CD8-positive, alpha-beta memory T cell (primary cell): ENCODE data around the gene WNK2. TPM values are rescaled to one million over a fixed set of nuclear protein-coding genes. Genes with fewer than 3 reads are reported as not detected.
"Not testable (repeated sequence)": the region's sequence is repeated elsewhere in the genome, so short reads cannot be mapped to it uniquely, and the experiment has no call there.

Source experiments
- CTCF ChIA-PET: fragments of 350-600 bp; sonication (Branson Sonifier 250); formaldehyde crosslinking; loops from one replicate; lab custom pipeline; 2021; ENCODE audit warnings: antibody characterized with exemption; lab: Charles Lee
- POLR2A ChIA-PET: fragments of 350-600 bp; sonication (Branson Sonifier 250); formaldehyde crosslinking; loops from one replicate; lab custom pipeline; 2021; ENCODE audit warnings: antibody characterized with exemption; lab: Charles Lee
- DNase-seq, 5 donors: peaks; one replicate each; pipeline versions ENCODE4 v3.0.0 to v3.0.0-alpha.2; 2020 to 2022; ENCODE audit warnings: mixed read lengths in 1 of 5
- H3K27ac ChIP-seq: one replicate; pipeline ENCODE4 v1.7.0; 2013; ENCODE audit warnings: low read depth, mild to moderate bottlenecking, low read length, moderate library complexity
- H3K27me3 ChIP-seq: 2 replicates; pipeline ENCODE4 v1.7.0; 2013; ENCODE audit warnings: low read length, mild to moderate bottlenecking; ENCODE audit not compliant: insufficient read depth, poor library complexity, severe bottlenecking
- H3K36me3 ChIP-seq: 2 replicates; pipeline ENCODE4 v1.7.0; 2013; ENCODE audit warnings: mild to moderate bottlenecking, low read length, moderate library complexity; ENCODE audit not compliant: insufficient read depth
- H3K4me1 ChIP-seq: 2 replicates; pipeline ENCODE4 v1.7.0; 2013; ENCODE audit warnings: mild to moderate bottlenecking, low read length, moderate library complexity; ENCODE audit not compliant: insufficient read depth
- H3K4me3 ChIP-seq: 2 replicates; pipeline ENCODE4 v1.7.0; 2013; ENCODE audit warnings: mild to moderate bottlenecking, low read length
- H3K9me3 ChIP-seq: 2 replicates; pipeline ENCODE4 v1.7.0; 2013; ENCODE audit warnings: mild to moderate bottlenecking, low read length
- H3K27ac Mint-ChIP-seq, 8 donors: one replicate each; pipeline ENCODE4 v1.8.0; 2020 to 2021; ENCODE audit warnings: mixed read lengths in 8 of 8, mild to moderate bottlenecking in 6 of 8, inconsistent platforms in 3 of 8, moderate library complexity in 3 of 8
- H3K27me3 Mint-ChIP-seq, 2 donors: one replicate each; pipeline ENCODE4 v1.8.0; 2020 to 2021; ENCODE audit warnings: mixed read lengths in 2 of 2, mild to moderate bottlenecking in 1 of 2, moderate library complexity in 1 of 2
- H3K36me3 Mint-ChIP-seq, 3 donors: one replicate each; pipeline ENCODE4 v1.8.0; 2020 to 2021; ENCODE audit warnings: mixed read lengths in 3 of 3, inconsistent platforms in 1 of 3, mild to moderate bottlenecking in 1 of 3
- H3K4me1 Mint-ChIP-seq, 3 donors: one replicate each; pipeline ENCODE4 v1.8.0; 2020 to 2021; ENCODE audit warnings: mixed read lengths in 3 of 3, inconsistent platforms in 1 of 3, mild to moderate bottlenecking in 1 of 3
- H3K4me3 Mint-ChIP-seq, 7 donors: one replicate each; pipeline ENCODE4 v1.8.0; 2020 to 2021; ENCODE audit warnings: mixed read lengths in 7 of 7, mild to moderate bottlenecking in 6 of 7, moderate library complexity in 4 of 7, inconsistent platforms in 2 of 7
- H3K9me3 Mint-ChIP-seq, 5 donors: one replicate each; pipeline ENCODE4 v1.8.0; 2020 to 2022; ENCODE audit warnings: mixed read lengths in 5 of 5, mild to moderate bottlenecking in 3 of 5, moderate library complexity in 2 of 5, inconsistent platforms in 1 of 5
- polyA plus RNA-seq: library from polyadenylated mRNA; unstranded; fragments of 300-500 nt; fragmentation: Illumina TruSeq; gene quantifications from one replicate; pipeline ENCODE4 v1.2.3, GENCODE V29; 2021
- total RNA-seq, 2 experiments: library from RNA; stranded (reverse); gene quantifications; one replicate each; pipeline ENCODE4 v1.2.3, GENCODE V29; 2021

WNK2 gene
- total and polyA plus RNA-seq, 3 experiments from 2014 or later, result 0.20 to 0.55 TPM; not detected in 1

DNA sequence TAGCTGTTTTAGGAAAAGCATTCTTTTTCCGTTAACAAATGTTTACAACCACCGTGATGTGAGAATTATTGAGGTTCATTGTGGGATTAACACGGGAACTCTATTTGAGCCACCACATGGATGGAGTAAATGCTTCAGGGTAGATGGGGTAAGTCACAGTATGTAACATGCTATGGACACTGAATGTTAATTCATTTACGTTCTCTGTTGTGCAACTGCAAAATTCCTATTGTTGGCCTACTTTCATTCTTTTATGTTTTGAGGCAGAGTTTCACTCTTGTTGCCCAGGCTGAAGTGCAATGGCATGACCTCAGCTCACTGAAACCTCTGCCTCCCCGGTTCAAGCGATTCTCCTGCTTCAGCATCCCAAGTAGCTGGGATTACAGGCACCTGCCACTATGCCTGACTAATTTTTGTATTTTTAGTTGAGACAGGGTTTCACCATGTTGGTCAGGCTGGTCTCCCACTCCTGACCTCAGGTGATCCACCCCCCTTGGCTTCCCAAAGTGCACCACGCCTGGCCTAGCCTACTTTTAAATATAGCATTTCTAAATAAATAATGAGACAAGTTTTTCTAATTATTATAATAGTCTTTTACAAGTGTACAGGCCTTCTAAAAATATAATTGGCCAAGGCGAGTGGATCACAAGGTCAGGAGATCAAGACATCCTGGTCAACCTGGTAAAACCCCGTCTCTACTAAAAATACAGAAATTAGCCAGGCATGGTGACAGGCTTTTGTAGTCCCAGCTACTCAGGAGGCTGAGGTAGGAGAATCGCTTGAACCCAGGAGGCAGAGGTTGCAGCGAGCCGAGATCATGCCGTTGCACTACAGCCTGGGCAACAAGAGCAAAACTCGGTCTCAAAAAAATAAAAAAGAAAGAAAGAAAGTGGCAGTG, 169.7 kb downstream of the WNK2 start:
- H3K27ac Mint-ChIP-seq, H3K4me1 ChIP-seq, DNase-seq, H3K36me3 ChIP-seq, H3K9me3 ChIP-seq, POLR2A ChIA-PET, H3K9me3 Mint-ChIP-seq, H3K27me3 ChIP-seq, H3K4me3 Mint-ChIP-seq, H3K36me3 Mint-ChIP-seq, H3K27me3 Mint-ChIP-seq, H3K4me1 Mint-ChIP-seq, H3K27ac ChIP-seq, CTCF ChIA-PET, H3K4me3 ChIP-seq: not testable (repeated sequence)

DNA sequence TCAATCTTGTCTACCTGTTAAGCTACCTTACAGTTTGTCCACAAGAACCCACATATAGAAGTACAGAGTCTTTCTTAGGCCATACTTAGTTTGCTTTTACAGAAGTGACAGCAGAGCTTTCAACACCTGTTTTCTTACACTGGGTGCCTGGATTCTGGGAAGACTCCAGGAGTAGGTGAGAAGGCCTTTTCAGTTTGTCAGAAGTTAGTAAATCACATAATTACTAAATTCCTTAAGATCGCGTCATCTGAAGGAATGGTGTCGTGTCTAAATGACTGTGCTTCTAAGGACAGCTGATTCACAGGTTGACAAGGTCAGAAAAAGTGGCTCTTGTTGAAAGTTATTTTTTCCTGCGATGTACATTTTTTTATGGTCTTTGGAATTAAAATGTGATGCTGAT, 170.5 kb downstream of the WNK2 start:
- POLR2A ChIA-PET, result no interaction called here
- H3K4me3 Mint-ChIP-seq, result no peak overlapping the region
- CTCF ChIA-PET, result no interaction called here

DNA sequence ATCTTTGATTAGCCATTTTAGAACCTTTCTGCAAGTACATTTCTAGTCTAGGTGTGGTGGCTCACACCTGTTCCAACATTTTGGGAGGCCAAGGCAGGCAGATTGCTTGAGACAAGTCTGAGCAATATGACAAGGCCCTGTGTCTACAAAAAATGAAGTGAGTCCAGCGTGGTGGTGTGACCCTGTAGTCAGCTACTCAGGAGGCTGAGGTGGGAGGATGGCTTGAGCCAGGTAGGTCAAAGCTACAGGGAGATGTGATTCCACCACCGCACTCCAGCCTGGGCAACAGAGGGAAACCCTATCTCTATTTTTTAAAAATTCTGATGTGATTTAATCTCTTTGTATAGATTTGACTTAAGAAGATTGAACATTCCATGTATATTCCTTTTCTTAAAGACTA, 171.9 kb downstream of the WNK2 start:
- ChIA-PET POLR2A (no interaction called here), CTCF (no interaction called here)
- Mint-ChIP-seq H3K4me3 (no peak overlapping the region), H3K27ac (no peak overlapping the region), H3K36me3 (peaks cover 0 to 10% (median 0%) of the 10 kb centered on the region in 3 donors), H3K27me3 (no peaks in the 10 kb centered on the region), H3K4me1 (peaks cover 0 to 8% (median 4%) of the 10 kb centered on the region in 3 donors), H3K9me3 (peaks cover 0 to 10% (median 2%) of the 10 kb centered on the region in 5 donors)
- Histone ChIP-seq H3K36me3 (no peaks in the 10 kb centered on the region), H3K4me1 (no peaks in the 10 kb centered on the region), H3K9me3 (no peaks in the 10 kb centered on the region), H3K4me3 (no peak overlapping the region), H3K27ac (no peak overlapping the region), H3K27me3 (no peaks in the 10 kb centered on the region)
- no peak for DNase-seq

More for the DNA sequence above, 170.5 kb downstream of the WNK2 start:
- H3K4me3 ChIP-seq, result no peak overlapping the region
- peaks cover 0 to 8% (median 4%) of the 10 kb centered on the region in 3 donors for H3K4me1 Mint-ChIP-seq
- H3K27ac Mint-ChIP-seq, result no peak overlapping the region
- no peaks in the 10 kb centered on the region for H3K36me3 ChIP-seq
- DNase-seq, result no peak
- no peaks in the 10 kb centered on the region for H3K4me1 ChIP-seq
- no peaks in the 10 kb centered on the region for H3K27me3 ChIP-seq
- H3K9me3 Mint-ChIP-seq, result no peaks in the 10 kb centered on the region
- no peaks in the 10 kb centered on the region for H3K36me3 Mint-ChIP-seq
- peaks cover 0 to 3% of the 10 kb centered on the region in 2 donors for H3K27me3 Mint-ChIP-seq
- no peaks in the 10 kb centered on the region for H3K9me3 ChIP-seq
- H3K27ac ChIP-seq, result no peak overlapping the region

DNA sequence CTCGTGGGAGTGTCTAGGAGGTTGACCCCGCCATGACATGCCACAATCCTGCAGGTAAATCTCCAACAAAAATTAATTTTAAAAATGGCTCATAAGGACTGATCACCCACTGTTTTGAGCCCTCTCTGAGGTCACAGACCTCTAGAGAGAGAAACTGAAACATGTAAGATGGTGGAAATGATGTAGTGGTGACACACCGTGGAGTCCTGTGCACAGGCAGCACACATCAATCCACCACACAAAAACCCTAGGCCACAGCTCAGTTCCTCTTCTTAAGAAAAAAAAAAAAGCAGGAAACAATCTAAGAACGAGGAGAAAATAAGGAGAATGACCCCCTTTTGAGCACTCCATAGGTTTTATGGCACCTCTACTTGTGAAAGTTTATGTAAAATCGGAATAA, 173.7 kb downstream of the WNK2 start:
- CTCF ChIA-PET, result no interaction called here
- H3K9me3 Mint-ChIP-seq, result peaks cover 7 to 21% (median 12%) of the 10 kb centered on the region in 5 donors
- Histone ChIP-seq H3K27ac (no peak overlapping the region), H3K36me3 (no peaks in the 10 kb centered on the region), H3K4me3 (no peak overlapping the region), H3K9me3 (no peaks in the 10 kb centered on the region), H3K4me1 (no peaks in the 10 kb centered on the region), H3K27me3 (no peaks in the 10 kb centered on the region)
- peaks cover 0 to 18% (median 0%) of the 10 kb centered on the region in 3 donors for H3K36me3 Mint-ChIP-seq
- peaks cover 0 to 8% (median 4%) of the 10 kb centered on the region in 3 donors for H3K4me1 Mint-ChIP-seq
- H3K27me3 Mint-ChIP-seq, result peaks cover 0 to 2% of the 10 kb centered on the region in 2 donors
- H3K4me3 Mint-ChIP-seq, result peak overlapping the region in 1 of 7 donors; percentile 10
- H3K27ac Mint-ChIP-seq, result peak overlapping the region in 2 of 8 donors; percentile 4 to 26
- no peak for DNase-seq
- POLR2A ChIA-PET, result no interaction called here

DNA sequence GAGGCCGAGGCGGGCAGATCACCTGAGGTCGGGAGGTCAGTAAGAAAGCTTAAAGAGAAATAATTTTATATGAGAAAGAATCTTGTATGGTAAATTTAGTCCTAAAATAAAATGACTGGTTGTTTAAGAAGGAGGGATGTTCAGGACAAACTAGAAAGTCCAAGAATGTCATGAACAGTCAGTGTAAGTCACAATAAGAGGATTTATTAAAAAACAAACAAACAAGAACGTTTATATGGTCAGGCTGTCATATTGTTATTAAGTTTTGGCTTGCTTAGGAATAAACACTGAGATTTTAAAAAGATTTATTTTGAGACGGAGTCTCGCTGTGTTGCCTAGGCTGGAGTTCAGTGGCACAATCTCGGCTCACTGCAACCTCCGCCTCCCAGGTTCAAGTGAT, 176.0 kb downstream of the WNK2 start:
- H3K4me1 Mint-ChIP-seq, H3K27me3 ChIP-seq, H3K36me3 ChIP-seq, H3K27ac Mint-ChIP-seq, H3K4me1 ChIP-seq, H3K27me3 Mint-ChIP-seq, H3K27ac ChIP-seq, H3K4me3 ChIP-seq, DNase-seq, POLR2A ChIA-PET, H3K4me3 Mint-ChIP-seq, H3K9me3 ChIP-seq, CTCF ChIA-PET: not testable (repeated sequence)
- Mint-ChIP-seq H3K36me3 (peaks cover 0 to 25% (median 0%) of the 10 kb centered on the region in 3 donors), H3K9me3 (peaks cover 7 to 21% (median 12%) of the 10 kb centered on the region in 5 donors)

DNA sequence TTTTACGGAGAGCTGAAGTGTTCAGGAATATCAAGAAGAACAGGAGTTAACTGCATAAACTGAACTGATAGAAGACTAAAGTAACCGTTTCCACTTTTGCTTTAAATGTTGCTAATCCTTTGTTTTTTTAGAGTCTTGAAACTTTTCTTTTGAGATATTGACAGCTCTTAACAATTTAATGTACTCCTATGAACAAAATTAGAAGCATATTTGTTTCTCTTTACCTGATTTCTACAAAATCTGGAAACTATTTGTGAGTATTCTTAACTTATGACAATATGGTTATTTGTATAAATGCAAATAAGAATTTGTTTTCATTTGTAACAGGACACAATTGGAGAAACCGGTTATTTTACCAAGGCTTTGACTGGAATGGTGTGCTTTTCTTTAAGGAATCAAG, 178.1 kb downstream of the WNK2 start:
- Mint-ChIP-seq H3K4me3 (no peak overlapping the region), H3K27ac (no peak overlapping the region), H3K36me3 (peaks cover 0 to 25% (median 0%) of the 10 kb centered on the region in 3 donors), H3K27me3 (peaks cover 14 to 20% of the 10 kb centered on the region in 2 donors), H3K9me3 (peaks cover 7 to 21% (median 12%) of the 10 kb centered on the region in 5 donors), H3K4me1 (peaks cover 0 to 8% (median 4%) of the 10 kb centered on the region in 3 donors)
- H3K27me3 ChIP-seq, result no peaks in the 10 kb centered on the region
- H3K27ac ChIP-seq, result no peak overlapping the region
- POLR2A ChIA-PET, result no interaction called here
- H3K4me3 ChIP-seq, result no peak overlapping the region
- CTCF ChIA-PET, result no interaction called here
- no peaks in the 10 kb centered on the region for H3K36me3 ChIP-seq
- no peak for DNase-seq
- no peaks in the 10 kb centered on the region for H3K9me3 ChIP-seq
- no peaks in the 10 kb centered on the region for H3K4me1 ChIP-seq

DNA sequence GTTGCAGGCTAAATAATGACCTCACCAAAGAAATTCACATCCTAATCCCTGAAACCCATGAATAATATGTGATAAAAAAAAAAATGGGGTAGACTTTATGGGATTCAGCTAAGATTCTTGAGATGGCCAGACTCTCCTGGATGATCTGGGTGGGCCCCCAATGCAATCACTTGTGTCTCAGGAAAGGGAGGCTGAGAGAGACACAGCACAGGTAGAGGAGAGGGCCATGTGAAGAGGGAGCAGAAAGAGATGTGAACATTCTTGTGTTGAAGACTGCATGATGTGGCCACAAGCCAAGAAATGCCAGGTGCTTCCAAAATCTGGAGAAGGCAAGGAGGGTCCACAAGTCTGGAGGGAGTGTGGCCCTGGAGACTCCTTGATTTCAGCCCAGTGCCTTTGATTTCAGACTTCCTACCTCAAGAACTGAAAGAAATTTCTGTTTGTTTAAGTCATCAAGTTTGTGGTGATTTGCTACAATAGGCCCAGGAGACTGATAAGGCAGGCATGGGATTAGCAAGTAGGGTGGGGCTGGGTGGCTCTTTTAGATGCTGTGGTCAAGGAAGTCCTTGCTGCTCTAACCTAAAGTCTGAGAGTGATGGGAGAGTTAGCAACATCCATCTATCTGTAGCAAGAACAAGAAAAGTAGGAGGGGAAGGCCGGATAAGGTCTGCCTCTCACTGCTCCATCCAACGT, 180.9 kb downstream of the WNK2 start:
- POLR2A ChIA-PET, result no interaction called here
- Mint-ChIP-seq H3K4me3 (no peak overlapping the region), H3K9me3 (peaks cover 7 to 18% (median 12%) of the 10 kb centered on the region in 5 donors), H3K36me3 (peaks cover 0 to 21% (median 0%) of the 10 kb centered on the region in 3 donors), H3K4me1 (no peaks in the 10 kb centered on the region), H3K27me3 (peaks cover 16 to 30% of the 10 kb centered on the region in 2 donors), H3K27ac (no peak overlapping the region)
- H3K9me3 ChIP-seq, result no peaks in the 10 kb centered on the region
- H3K4me1 ChIP-seq, result no peaks in the 10 kb centered on the region
- H3K27me3 ChIP-seq, result no peaks in the 10 kb centered on the region
- no peak overlapping the region for H3K27ac ChIP-seq
- H3K4me3 ChIP-seq, result no peak overlapping the region
- H3K36me3 ChIP-seq, result no peaks in the 10 kb centered on the region
- CTCF ChIA-PET, result no interaction called here
- no peak for DNase-seq
